ENCODE measurements around the gene BST2. TPM values are rescaled to one million over a fixed set of nuclear protein-coding genes. Genes with fewer than 3 reads are reported as not detected.

Gene BST2
- total and polyA plus RNA-seq, 9 of the 15 experiments (the other 6 are each of a cell fraction or from before 2014, with no cell fraction given) = 11.2 to 232 (median 151) TPM

GRCh38 chr19:17394891-17395415 is 10.5 kb downstream of the BST2 start (continued):
- no peak; the same call in 1 of the 2 replicates for TF ChIP-seq NR2C1 (IDR thresholded peaks at IDR 0.05)
- TF ChIP-seq NR2C1 (tag; IDR thresholded peaks at IDR 0.05) = no peak
- TF ChIP-seq SLC30A9 (CRISPR knock-in tag; IDR thresholded peaks at IDR 0.05) = no peak
- TF ChIP-seq JUNB (CRISPR knock-in tag; conservative IDR thresholded peaks at IDR 0.05) = no peak
- TF ChIP-seq, protein P1, sequence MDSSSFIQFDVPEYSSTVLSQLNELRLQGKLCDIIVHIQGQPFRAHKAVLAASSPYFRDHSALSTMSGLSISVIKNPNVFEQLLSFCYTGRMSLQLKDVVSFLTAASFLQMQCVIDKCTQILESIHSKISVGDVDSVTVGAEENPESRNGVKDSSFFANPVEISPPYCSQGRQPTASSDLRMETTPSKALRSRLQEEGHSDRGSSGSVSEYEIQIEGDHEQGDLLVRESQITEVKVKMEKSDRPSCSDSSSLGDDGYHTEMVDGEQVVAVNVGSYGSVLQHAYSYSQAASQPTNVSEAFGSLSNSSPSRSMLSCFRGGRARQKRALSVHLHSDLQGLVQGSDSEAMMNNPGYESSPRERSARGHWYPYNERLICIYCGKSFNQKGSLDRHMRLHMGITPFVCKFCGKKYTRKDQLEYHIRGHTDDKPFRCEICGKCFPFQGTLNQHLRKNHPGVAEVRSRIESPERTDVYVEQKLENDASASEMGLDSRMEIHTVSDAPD (CRISPR knock-in tag; IDR thresholded peaks at IDR 0.05) = no peak
- peak; percentile 62; the same call in 1 of the 2 replicates for TF ChIP-seq SMARCE1 (IDR thresholded peaks at IDR 0.05)
- no peak; the same call in 1 of the 2 replicates for TF ChIP-seq THRAP3 (IDR thresholded peaks at IDR 0.05; ENCODE audit: borderline replicate concordance)
- TF ChIP-seq ELF1 (tag; IDR thresholded peaks at IDR 0.05) = peak; percentile 62
- TF ChIP-seq CHD4 (IDR thresholded peaks at IDR 0.05; ENCODE audit: insufficient read depth, insufficient replicate concordance, low read depth, low read length, poor library complexity, severe bottlenecking) = peak; percentile 64
- TF ChIP-seq, protein P2, sequence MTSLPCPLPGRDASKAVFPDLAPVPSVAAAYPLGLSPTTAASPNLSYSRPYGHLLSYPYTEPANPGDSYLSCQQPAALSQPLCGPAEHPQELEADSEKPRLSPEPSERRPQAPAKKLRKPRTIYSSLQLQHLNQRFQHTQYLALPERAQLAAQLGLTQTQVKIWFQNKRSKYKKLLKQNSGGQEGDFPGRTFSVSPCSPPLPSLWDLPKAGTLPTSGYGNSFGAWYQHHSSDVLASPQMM (CRISPR knock-in tag; IDR thresholded peaks at IDR 0.05) = no peak
- TF ChIP-seq, protein P3, sequence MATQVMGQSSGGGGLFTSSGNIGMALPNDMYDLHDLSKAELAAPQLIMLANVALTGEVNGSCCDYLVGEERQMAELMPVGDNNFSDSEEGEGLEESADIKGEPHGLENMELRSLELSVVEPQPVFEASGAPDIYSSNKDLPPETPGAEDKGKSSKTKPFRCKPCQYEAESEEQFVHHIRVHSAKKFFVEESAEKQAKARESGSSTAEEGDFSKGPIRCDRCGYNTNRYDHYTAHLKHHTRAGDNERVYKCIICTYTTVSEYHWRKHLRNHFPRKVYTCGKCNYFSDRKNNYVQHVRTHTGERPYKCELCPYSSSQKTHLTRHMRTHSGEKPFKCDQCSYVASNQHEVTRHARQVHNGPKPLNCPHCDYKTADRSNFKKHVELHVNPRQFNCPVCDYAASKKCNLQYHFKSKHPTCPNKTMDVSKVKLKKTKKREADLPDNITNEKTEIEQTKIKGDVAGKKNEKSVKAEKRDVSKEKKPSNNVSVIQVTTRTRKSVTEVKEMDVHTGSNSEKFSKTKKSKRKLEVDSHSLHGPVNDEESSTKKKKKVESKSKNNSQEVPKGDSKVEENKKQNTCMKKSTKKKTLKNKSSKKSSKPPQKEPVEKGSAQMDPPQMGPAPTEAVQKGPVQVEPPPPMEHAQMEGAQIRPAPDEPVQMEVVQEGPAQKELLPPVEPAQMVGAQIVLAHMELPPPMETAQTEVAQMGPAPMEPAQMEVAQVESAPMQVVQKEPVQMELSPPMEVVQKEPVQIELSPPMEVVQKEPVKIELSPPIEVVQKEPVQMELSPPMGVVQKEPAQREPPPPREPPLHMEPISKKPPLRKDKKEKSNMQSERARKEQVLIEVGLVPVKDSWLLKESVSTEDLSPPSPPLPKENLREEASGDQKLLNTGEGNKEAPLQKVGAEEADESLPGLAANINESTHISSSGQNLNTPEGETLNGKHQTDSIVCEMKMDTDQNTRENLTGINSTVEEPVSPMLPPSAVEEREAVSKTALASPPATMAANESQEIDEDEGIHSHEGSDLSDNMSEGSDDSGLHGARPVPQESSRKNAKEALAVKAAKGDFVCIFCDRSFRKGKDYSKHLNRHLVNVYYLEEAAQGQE (IDR thresholded peaks at IDR 0.05; ENCODE audit: borderline replicate concordance) = peak; percentile 88
- TF ChIP-seq, protein P3 (CRISPR knock-in tag; IDR thresholded peaks at IDR 0.05; ENCODE audit: low read depth) = peak; percentile 63; the same call in 1 of the 2 replicates
- no peak for TF ChIP-seq ZNF239 (CRISPR knock-in tag; IDR thresholded peaks at IDR 0.05)
- no peak for TF ChIP-seq HDAC6 (IDR thresholded peaks at IDR 0.05; ENCODE audit: low read depth, low read length)
- TF ChIP-seq CEBPB (tag; IDR thresholded peaks at IDR 0.05) = no peak
- TF ChIP-seq ARHGAP35 (IDR thresholded peaks at IDR 0.05; ENCODE audit: partially characterized antibody) = no peak
- no peak for TF ChIP-seq PCBP1 (IDR thresholded peaks at IDR 0.05; ENCODE audit: low read depth, low read length, poor library complexity, severe bottlenecking)
- no peak for TF ChIP-seq ZNF436 (CRISPR knock-in tag; IDR thresholded peaks at IDR 0.05)
